GM18858 (cell line): Measurements from ENCODE around the gene RNF151.

Source experiments
- ATAC-seq: cut with Tn5 transposase; IDR thresholded peaks from one replicate; pipeline ENCODE4 v1.9.1; 2021; ENCODE audit not compliant: unreplicated experiment

The RNF151 gene

DNA sequence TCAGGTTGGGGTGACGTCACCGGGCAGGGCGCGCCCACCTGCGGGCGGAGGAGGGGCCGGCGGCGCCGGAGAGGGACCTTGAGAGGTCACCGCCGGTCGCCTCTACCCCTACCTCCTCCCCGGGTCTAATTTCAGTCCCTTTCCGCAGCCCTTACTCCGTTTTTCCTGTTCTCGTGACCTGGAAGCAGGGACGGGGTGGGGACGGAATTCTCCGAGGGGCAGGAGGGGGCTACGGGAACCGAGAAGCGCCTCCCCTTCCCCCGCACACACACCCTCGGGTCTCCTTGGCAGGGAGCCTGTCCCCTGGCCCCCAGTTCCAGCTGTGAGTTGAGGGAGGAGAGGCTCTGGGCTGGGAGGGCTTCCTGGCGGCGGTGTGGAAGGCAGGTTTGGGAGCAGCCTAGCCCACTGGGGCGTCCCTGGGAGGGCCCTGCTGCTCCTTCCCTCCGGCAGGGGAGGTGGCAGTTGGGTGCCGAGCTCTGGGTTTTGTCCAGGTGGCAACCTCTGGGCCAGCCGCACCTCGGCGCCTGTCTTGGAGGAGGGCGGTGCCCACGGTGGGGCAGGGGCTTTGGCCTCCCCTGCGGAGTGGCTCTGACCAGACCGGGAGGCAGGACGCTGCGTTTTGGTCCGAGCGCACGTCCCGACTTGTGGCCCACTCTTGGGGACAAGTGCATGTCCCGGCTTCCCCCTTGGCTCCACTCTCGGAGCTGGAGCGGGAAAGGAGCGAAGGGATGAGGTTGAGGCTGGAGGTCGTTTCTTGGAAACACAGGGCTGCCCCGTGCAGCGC lies 23.9 kb downstream of the RNF151 start:
- no peak for ATAC-seq

DNA sequence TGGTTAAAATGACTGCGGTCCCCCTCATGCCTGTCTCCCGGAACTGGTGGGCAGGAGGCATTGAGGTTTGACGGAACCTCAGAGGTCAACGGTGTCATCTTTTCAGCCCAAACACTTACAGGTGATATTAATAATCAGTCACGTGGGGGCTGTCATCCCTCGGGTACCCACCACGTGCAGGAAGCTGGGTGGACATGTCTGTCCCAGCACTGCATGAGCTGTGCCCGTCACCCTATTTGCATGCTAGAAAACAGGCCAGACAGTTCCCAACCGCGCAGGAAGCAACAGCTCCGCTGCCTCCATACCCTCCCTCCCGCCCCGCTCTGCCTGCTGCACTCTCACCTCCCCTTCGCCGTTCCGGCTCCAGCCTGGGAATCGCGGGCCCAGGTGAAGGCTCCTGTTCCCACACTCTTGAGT lies 24.5 kb downstream of the RNF151 start:
- no peak for ATAC-seq

DNA sequence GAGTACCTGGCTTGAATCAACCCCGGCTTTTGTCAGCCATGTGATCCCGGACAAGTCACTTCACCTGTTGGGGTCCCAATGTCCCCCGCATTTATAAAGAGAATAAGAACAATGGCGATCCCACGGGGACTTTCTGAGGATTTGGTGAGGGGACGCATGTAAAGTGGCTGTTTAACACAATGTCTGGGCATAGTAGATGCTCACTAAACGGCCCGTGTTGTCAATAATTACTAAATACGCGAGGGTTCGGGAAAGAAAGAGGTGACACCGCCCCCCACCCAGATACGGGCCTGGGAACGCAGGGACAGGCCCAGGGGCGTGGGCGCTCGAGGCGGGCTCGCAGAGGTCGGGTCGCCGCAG lies 24.9 kb downstream of the RNF151 start:
- ATAC-seq = no peak

DNA sequence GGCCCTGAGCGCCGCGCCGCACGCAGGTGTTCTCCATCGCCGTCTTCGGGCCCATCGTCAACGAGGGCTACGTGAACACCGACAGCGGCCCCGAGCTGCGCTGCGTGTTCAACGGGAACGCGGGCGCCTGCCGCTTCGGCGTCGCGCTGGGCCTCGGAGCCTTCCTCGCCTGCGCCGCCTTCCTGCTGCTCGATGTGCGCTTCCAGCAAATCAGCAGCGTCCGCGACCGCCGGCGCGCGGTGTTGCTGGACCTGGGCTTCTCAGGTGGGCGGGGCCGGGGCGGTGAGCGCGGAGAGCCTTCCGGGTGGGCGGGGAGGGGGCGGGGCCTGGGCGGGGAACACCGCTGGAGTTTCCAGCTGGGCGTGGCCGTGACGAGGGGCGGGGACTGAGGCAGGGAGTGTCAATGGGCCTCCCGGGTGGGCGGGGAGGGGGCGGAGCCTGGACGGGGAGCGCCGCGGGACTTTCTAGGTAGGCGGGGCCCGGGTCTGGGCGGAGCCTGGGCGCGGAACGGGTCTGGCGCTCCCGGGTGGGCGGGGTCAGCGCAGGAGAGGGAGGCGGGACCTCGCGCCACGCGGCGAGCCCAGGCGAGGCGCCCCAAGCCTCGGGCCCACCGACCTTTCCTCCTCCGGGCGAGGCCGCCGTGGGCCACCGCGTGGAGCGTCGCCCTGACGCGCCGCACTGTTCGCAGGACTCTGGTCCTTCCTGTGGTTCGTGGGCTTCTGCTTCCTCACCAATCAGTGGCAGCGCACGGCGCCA lies 25.5 kb downstream of the RNF151 start:
- ATAC-seq = no peak

DNA sequence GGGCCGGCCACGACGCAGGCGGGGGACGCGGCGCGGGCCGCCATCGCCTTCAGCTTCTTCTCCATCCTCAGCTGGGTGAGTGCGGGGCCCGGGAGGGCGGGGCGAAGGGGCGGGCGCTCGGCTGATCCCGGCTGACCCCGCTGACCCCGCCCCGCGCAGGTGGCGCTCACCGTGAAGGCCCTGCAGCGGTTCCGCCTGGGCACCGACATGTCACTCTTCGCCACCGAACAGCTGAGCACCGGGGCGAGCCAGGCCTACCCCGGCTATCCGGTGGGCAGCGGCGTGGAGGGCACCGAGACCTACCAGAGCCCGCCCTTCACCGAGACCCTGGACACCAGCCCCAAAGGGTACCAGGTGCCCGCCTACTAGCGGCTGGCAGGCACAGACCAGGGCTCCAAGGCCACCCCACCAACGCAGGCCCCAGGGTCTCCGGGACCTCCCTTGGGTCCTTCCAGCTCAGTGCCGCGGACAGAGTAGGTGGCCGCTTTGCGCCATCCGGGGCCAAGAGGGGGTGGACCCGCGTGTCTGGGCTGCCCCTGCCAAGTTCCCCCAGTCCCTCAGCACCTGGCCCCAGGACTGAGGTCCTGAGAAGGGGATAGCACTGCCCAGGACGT lies 26.2 kb downstream of the RNF151 start:
- ATAC-seq = no peak

DNA sequence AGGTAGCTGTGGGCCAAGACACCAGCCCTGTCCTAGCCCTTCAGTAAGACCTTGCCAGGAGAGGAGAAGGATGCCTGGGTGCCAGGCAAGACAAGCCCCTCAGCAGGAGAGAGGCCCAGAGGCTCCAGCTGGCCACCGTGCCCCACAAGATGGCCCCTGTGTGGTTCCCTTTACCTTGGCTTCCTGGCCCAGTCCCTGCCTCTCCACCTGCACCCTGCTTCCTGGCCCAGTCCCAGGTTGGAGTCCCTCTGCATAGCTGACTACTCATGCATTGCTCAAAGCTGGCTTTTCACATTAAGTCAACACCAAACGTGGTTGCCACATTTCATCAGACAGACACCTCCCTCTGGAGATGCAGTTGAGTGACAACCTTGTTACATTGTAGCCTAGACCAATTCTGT lies 27.1 kb downstream of the RNF151 start:
- no peak for ATAC-seq

DNA sequence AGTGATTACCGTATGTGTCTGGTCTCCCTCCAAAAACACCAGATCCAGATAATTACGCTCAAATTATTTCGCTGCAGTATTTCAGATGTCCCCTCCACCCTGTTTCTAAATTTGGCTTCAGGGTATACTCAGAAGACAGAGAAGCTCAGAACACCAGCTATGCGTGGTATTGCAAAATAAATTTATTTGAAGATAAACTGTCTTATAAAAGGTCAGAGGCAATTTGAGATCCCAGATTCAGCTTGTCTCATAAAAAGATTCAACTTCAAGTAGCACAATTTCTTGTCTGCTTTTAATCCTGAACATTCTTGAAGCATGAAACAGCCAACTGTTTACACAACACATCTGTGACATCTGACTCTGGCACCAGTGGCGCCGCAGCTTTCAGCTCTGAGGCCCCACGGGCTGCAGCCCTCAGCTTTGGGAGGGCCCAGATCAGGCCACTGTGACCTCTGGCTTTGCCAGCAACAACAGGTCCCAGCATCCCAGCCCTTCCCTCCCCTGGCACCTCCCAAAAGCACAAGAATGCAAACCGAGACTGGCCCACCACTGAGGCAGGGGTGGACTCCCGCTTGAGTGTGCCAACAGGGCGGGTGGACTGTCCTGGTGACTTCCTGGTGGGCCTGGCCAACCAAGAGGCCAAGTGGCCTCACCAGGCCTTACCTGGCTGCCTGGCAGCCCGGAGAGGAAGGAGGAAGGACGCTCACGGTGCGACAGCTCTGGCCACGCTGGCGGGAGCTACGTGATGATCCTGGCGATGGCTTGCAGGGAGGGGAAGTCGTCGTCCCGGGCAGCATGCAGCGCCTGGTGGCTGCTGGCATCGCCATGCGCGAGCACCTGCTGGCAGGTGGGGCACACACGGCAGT lies 31.1 kb downstream of the RNF151 start:
- no peak for ATAC-seq

DNA sequence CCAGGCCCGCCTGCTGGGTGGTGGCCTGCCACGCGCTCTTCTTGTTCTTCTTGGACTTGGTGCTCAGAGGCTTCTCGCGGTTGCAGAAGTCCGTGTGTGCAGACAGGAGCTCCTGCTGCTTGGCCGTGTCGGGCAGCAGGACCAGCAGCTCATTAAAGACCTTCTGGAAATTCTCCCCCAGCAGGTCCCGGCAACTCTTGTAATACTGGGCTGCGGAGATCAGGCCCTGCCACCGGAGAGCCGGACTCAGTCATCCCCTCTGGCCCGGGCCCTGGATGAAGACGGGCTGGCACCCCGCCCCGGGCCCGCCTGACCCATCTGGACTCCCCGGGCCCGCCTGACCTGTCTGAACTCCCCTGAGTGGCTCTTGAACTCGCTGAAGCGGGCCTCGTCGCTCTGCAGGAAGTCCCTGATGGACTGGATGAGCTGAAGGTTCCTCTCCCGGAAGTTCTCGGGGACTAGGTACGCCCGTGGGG lies 31.7 kb downstream of the RNF151 start:
- no peak for ATAC-seq

DNA sequence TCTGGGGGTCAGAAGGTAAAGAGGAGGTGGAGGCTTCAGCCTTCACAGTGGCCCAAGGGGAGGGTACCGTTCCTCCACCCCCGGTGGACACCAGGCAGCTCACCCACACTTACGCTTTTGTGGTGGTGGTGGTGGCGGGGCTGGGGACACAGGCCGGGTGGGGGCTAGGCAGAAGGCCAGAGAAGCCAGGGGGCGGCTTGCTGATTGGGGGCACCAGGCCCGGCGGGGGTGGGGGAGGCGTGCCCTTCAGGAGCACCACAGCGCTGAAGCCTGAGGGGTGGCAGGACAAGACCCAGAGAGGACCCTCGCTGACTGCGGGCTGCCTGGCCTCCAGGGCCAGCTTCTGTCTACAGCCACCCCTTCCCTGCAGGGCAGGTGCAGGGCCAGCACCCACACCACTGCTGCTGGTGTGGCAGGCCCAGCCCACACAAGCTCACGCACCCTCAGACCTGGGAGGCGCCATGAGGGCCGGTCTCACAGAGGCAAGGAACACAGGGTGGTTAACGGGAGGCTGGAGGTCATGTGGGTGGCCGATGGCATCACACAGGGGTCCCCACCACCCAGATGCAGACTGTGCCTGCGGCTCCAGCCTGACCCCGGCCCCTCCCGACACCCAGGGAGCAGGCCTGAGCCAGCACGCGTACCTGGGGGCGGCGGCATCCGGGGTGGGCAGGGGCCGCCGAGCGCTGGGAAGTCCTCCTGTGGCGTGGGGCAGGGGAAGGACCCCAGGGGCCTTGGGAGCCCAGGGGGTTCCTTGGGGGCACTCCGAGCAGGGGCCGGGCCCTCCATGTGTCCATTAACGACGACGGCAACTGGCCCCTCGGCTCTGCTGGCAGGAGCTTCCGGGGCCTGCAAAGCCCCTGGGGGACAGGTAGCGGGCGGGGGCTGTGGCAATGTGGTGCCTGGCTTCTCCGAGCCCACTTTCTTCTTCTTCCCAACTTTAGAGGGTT lies 32.5 kb downstream of the RNF151 start:
- no peak for ATAC-seq

DNA sequence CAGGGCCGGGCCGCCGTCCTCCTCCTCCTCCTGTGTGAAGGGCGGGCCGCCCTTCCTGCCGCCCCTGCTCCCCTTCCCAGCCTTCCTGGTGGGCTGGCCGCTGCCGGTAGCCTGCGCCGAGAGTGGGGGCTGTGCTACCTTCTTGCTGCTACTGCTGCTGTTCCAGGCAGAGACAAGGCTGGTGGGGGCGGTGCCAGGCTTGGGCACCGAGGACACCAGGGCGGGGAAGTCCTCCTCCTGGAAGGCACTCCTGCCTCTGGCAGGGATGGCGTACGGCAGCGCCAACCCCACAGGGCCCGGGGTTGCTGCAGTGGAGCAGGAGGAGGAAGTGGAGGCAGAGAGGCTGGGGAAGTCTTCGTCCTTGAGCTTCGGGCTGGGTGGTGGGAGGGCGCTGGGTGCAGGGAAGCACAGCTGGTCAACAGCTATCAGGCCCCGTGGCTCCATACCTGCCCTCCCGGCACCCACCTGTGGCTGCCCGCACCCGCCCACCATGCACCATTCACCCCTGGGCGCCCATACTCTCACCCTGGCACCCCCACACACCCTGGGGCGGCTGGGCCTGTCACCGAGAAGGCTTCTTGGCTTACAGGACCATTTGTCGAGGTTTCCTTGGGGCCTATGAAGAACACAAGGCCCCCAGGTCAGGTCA lies 33.3 kb downstream of the RNF151 start:
- no peak for ATAC-seq

DNA sequence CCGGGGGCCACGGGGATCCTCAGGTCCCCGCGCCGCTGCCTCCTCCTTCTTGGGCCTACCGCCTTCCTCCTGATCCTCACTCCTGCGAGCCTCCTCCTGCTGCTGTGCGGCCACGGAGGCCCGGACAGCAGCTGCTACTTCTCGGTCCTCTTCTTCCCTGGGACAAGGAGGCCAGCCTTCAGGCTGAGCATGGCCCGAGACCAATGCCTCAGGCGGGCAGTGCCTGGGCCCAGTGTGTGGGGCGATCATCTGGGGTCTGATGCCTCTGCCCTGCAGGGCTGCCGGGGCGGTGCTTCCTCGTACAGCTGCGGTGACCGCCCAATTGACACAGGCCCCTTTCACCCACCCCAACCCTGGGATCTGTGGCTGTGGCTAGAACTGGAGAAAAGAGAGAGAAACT lies 34.4 kb downstream of the RNF151 start:
- ATAC-seq = no peak

DNA sequence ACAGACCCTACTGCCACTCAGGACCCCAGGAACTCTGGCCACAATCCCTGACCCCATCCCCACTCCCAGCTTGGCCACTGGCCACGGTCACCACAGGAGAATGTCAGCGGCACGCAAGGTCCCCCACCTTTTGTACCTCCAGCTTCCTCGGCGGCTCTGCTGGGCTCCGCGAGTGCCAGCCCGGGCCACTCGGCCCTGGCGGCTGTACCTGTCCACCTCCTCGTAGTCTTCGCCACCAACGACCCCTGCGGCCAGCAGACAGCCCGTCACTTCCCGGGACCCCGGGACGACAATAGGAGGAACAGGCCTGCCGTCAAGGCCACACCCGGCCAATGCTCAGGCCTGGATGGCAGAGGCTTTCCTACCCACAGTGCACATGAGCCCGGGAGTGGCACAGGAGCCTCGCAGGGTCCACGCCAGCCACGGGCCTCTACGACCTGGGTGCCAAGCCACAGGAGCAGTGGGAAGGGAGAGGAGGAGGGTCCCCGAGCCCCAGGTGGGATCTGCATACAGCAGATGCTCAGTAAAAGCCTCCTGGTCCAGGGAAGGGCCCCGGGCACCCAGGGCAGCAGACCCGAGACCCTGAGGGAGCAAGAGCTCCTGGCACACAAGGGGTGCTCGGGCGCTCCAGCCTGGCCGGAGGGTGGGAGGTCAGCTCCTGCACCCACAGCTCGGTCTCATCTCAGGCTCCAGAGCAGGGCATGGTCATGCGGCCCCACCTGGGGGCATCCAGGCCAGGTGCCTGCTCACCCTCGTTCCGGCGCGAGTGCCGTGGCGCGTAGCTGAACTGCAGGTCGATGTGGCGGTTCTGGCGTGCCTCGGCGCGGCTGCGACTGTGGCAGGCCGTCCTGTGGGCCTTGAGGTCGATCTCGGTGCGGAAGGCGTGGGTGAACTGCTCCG lies 35.0 kb downstream of the RNF151 start:
- no peak for ATAC-seq

DNA sequence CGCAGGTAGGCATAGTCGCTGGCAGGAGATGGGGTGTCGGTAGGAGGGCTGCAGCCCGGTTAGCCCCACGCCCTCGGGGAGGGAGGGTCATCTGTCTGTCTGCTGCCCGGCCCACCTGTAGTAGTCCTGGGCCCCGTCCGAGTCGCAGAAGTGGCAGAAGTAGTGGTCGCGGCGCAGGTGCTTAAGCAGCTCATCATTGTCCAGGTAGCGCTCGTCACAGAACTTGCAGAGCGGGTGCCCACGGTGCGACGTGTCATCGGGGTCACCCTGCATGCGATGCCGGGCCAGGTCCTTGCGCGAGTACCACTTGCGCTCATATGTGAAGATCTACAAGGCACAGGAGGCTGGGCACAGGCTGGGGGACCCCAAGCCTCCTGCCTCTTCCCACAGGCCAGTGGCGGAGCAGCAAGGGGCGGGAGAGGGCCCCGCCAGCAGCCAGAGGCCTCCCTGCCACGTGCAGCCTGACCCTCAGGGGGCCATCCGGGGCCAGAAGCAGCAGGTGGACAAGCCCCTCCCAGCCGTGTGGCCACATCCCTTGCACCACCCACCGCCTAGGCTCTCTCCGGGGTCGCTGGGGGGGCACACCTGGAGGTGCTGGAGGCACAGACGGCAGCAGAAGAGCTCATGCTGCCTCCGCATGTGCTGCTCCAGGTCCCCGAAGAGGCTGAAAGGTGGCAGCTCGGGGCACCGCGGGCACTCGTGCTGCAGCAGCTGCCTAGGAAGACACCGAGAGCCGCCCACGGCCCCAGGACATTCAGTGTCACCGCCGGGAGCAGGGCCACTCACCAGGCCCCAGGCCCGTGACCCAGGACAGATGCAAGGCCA lies 36.0 kb downstream of the RNF151 start:
- ATAC-seq = no peak

DNA sequence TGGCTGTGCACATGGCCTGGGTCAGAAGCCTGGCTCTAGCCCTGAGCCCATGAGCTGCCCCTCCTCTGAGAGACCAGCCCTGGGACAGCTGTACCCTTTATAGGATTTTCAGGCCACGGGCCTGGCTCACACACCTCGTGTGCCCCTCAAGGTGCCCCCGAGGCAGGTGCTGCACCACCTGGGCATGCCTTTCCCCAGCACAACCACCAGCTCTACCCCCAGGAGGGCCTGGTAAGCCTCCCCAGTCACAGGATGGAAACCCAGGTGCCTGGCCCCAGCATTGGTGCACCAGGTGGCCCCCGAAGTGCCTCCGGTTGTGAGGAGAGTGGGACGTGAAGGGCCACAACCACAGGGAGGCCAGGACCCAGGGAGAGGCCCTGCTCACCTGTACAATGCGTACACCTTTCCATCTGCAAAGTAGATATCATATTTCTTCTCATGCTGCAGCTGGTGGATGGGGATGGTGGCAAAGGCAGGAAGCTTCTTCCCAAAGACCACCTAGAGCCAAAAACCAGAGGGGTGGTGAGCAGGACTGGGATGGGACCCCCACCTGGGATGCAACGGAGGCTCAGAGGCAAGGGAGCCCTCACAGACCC lies 36.7 kb downstream of the RNF151 start:
- ATAC-seq = no peak

DNA sequence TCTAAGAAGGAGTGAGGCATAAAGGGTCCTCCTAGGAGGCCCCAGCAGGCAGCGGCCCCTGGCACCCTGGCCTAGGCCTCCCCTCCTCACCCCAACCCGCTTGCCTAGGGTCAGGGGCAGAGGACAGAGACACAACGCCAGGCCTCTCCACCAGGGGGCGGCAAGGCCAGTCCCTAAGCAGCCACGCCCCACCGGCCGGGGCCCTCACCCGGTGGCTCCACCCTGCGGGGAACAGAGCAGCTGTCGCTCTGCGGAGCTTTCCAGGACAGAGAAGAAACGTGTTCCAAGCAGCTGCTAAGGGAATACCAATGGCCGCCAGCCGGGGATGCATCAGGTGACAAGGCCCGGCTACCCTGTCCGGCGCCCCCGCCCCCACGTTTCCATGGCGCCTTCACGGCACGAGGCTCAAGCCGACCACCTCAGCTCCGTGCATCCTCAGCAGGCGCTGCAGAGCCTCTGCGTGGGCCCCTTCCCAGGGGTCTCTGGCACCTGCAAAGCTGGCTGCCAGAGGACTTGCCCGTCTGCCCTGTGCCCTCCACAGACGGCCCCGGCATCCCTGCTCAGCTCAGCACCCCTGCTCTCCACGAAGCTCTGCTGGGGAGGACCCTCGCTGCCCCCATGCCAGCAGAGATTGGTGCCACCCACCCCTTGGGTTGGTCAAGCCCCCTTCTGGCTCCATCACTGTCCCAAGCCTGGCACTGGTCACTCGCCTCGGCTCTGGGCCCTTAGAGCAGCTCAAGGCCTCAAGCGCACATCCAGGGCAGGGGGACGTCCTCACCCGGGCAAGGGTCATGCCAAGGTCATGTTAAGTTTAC lies 37.4 kb downstream of the RNF151 start:
- ATAC-seq = no peak

DNA sequence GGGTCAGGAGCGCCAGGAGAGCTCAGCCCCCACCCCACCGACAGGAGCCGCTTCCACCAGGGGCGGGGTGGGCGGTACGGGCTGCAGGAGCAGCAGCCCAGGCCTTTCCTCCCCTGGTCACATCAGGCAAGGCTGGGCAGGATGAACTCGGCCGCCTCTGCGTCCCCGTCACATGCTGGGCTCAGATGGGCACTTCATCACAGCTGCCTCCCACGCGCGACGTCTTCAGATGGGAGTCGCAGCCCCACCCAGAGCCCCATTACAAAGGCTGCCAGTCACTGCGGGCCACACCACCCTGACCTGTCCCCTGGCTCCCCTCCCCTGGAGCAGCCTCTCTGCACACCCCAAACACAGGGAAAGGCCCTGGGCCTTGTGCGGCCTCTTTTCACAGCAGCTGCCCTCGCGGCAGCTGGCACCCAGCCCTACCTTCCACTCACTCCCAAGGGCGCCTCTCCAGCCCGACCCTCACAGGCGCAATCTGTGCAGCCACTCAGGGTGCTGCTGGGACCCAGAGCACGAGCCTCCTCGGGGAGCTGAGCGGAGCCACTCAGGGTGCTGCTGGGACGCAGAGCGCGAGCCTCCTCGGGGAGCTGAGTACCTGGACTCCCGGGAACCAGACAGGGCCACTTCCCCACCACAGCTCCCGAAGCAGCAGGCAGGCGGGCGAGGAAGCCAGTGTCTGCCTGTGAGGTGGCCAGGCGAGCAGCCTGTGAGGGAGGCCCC lies 38.3 kb downstream of the RNF151 start:
- ATAC-seq = no peak
